ENCODE measurements around the gene PRR15L.

DNA sequence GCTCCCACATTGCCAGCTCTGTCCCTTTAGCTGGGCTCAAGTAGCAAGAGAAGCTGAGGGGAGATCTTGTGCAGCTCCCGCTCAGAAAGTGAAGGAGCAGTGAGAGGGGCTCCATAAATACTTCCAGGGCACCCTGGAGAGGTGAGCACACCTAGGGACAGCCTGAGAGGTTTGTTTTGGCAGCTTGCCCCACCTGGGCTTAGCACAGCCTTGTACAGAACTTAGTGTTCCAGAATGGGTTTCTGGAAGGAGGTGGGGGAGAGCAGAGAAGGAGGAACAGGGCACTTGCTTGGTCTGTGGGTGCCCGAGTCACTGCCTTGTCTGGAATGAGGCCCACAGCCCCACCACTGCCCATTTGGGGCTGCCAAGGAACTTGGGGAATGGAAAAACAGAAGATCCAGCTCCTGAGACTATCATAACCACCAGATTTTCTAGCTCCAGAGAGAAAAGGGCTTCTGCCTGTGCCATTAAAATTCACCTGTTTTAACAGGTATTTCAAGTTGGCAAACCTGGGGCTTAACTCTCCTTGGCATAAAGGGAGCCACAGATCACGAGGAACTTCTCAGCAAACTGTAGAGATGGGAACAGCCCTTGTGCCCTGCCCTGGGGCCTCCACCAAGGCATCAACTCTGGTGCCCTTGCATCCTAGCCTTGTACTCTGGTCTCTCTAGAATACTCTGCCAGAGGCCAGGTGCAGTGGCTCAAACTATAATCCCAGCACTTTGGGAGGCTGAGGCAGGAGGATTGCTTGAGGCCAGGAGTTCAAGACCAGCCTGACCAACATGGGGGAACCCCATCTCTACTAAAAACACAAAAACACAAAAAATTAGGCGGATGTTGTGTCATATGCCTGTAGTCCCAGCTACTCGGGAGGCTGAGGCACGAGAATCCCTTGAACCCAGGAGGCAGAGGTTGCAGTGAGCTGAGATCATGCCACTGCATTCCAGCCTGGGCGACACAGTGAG lies 1.9 kb downstream of the PRR15L start:
- TF ChIP-seq, protein P1, sequence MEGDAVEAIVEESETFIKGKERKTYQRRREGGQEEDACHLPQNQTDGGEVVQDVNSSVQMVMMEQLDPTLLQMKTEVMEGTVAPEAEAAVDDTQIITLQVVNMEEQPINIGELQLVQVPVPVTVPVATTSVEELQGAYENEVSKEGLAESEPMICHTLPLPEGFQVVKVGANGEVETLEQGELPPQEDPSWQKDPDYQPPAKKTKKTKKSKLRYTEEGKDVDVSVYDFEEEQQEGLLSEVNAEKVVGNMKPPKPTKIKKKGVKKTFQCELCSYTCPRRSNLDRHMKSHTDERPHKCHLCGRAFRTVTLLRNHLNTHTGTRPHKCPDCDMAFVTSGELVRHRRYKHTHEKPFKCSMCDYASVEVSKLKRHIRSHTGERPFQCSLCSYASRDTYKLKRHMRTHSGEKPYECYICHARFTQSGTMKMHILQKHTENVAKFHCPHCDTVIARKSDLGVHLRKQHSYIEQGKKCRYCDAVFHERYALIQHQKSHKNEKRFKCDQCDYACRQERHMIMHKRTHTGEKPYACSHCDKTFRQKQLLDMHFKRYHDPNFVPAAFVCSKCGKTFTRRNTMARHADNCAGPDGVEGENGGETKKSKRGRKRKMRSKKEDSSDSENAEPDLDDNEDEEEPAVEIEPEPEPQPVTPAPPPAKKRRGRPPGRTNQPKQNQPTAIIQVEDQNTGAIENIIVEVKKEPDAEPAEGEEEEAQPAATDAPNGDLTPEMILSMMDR (conservative IDR thresholded peaks at IDR 0.05 in 1 of 2, IDR thresholded peaks at IDR 0.05 in 1 of 2; ENCODE audit: extremely low read depth in 1 of 2, insufficient read depth in 1 of 2, low read depth in 1 of 2, low read length in 2 of 2): no peak
- TF ChIP-seq EZH2 (IDR thresholded peaks at IDR 0.05; ENCODE audit: borderline replicate concordance, low read length): no peak

All from mammary epithelial cell (primary cell).